GM12873 (cell line): ENCODE data around the gene TRPM3.

Experiments used
- TF ChIP-seq, protein P1 (sequence below): IDR thresholded peaks from 2 replicates; pipeline ENCODE4 v1.5.1; 2012; ENCODE audit warnings: low read depth, mild to moderate bottlenecking, moderate library complexity, low read length, control low read depth; ENCODE audit not compliant: insufficient read depth; ENCODE audit errors: missing control alignments

TRPM3 gene

GRCh38 chr9:70580606-70581195 is 540.7 kb downstream of the TRPM3 start:
- TF ChIP-seq, protein P1, sequence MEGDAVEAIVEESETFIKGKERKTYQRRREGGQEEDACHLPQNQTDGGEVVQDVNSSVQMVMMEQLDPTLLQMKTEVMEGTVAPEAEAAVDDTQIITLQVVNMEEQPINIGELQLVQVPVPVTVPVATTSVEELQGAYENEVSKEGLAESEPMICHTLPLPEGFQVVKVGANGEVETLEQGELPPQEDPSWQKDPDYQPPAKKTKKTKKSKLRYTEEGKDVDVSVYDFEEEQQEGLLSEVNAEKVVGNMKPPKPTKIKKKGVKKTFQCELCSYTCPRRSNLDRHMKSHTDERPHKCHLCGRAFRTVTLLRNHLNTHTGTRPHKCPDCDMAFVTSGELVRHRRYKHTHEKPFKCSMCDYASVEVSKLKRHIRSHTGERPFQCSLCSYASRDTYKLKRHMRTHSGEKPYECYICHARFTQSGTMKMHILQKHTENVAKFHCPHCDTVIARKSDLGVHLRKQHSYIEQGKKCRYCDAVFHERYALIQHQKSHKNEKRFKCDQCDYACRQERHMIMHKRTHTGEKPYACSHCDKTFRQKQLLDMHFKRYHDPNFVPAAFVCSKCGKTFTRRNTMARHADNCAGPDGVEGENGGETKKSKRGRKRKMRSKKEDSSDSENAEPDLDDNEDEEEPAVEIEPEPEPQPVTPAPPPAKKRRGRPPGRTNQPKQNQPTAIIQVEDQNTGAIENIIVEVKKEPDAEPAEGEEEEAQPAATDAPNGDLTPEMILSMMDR: no peak

DNA sequence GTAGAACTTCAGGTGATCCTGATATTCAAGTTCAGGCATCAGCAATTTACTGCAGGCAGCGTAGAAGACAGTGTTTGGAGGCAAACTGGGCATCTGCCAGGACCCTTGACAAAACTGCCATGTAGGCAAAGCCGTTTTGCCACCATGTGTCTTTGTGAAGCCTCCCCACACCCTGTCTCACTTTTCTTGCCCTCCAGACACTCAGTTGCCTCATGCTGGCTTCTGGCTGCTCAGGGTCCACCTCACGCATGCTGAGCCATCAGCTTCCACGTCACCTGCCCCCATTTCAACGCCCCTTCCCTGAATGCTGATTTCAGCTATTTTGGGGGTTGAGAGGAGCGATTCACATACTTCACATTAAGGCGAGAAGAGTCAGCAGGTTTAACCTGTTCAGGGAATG is 541.7 kb downstream of the TRPM3 start:
- TF ChIP-seq, protein P1: no peak

- TF ChIP-seq, protein P1: peak; percentile 28
Measured at GRCh38 chr9:70578720-70579119, 542.7 kb downstream of the TRPM3 start.

DNA sequence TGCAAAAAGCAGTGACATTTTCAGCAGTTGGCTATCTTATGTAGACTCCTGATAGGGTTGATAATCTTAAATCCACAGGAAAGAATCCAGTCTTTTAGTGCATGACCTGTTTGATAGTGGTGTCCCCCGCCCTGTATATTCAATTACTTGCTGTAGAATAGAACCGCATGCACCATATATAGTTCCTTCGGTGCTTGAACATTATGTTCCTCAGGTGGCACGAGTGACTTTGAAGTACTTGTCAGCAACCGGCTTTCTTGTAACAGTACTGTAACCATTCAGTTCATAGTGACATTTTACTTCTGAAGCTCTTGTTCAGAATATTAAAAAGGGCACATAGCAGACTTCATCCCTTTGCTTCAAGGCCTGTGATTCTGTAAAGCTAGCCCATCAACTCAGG is 543.8 kb downstream of the TRPM3 start:
- TF ChIP-seq, protein P1: no peak

DNA sequence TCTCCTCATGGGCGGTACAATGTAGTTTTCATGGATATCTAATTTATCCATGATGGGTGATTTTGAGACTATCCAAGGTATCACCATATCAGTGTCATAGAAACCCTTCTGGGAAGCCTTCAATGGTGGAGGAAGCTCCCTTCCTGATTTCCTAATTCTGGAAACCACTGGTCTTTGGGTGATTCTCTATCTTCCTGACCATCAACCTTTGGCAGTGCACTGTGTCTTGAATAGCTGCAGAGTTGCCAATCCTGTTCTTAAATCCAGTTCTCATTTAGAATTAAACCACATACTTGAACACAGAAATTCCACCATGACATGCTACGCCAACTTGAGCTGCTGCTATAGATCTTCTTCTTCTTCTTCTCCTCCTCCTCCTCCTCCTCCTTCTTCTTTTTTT is 545.3 kb downstream of the TRPM3 start:
- TF ChIP-seq, protein P1: no peak

GRCh38 chr9:70574151-70574837 is 547.1 kb downstream of the TRPM3 start:
- TF ChIP-seq, protein P1: no peak

- TF ChIP-seq, protein P1: no peak
Measured at GRCh38 chr9:70573308-70573707, 548.1 kb downstream of the TRPM3 start.
